ENCODE results near the gene HLCS. TPM values are rescaled to one million over a fixed set of nuclear protein-coding genes. Genes with fewer than 3 reads are reported as not detected.

The HLCS gene
- total RNA-seq, 1 donor: 11.0 TPM

GRCh38 chr21:36791180-36791579, 175.3 kb downstream of the HLCS start:
- no peak for DNase-seq (ENCODE audit: low read depth in 2 of 3, low spot score in 2 of 3)

- peak in 1 of 3 donors; percentile 7 for DNase-seq (ENCODE audit: low read depth in 2 of 3, low spot score in 2 of 3)
These were observed 175.9 kb downstream of the HLCS start for GRCh38 chr21:36790616-36791015.

- no peak for DNase-seq (ENCODE audit: low read depth in 2 of 3, low spot score in 2 of 3)
These were observed 178.3 kb downstream of the HLCS start for GRCh38 chr21:36788120-36788638.

GRCh38 chr21:36786186-36786585, 180.3 kb downstream of the HLCS start:
- DNase-seq (ENCODE audit: low read depth in 2 of 3, low spot score in 2 of 3): no peak

GRCh38 chr21:36785615-36786014, 180.9 kb downstream of the HLCS start:
- no peak for DNase-seq (ENCODE audit: low read depth in 2 of 3, low spot score in 2 of 3)

GRCh38 chr21:36784947-36785346, 181.5 kb downstream of the HLCS start:
- DNase-seq (ENCODE audit: low read depth in 2 of 3, low spot score in 2 of 3): no peak

- no peak for DNase-seq (ENCODE audit: low read depth in 2 of 3, low spot score in 2 of 3)
These were observed 182.7 kb downstream of the HLCS start for GRCh38 chr21:36783612-36784374.

GRCh38 chr21:36780861-36781260, 185.6 kb downstream of the HLCS start:
- no peak for DNase-seq (ENCODE audit: low read depth in 2 of 3, low spot score in 2 of 3)

GRCh38 chr21:36776981-36777617, 189.4 kb downstream of the HLCS start:
- DNase-seq (ENCODE audit: low read depth in 2 of 3, low spot score in 2 of 3): no peak

- DNase-seq (ENCODE audit: low read depth in 2 of 3, low spot score in 2 of 3): no peak
These were observed 192.5 kb downstream of the HLCS start for GRCh38 chr21:36773995-36774394.

- DNase-seq (ENCODE audit: low read depth in 2 of 3, low spot score in 2 of 3): no peak
These were observed 193.4 kb downstream of the HLCS start for GRCh38 chr21:36773117-36773516.

- DNase-seq (ENCODE audit: low read depth in 2 of 3, low spot score in 2 of 3): peak in 1 of 3 donors; percentile 5
These were observed 197.2 kb downstream of the HLCS start for GRCh38 chr21:36769051-36769839.

GRCh38 chr21:36768496-36768895, 198.0 kb downstream of the HLCS start:
- DNase-seq (ENCODE audit: low read depth in 2 of 3, low spot score in 2 of 3): no peak

GRCh38 chr21:36767096-36767495, 199.4 kb downstream of the HLCS start:
- DNase-seq (ENCODE audit: low read depth in 2 of 3, low spot score in 2 of 3): no peak

GRCh38 chr21:36766511-36766910, 200.0 kb downstream of the HLCS start:
- no peak for DNase-seq (ENCODE audit: low read depth in 2 of 3, low spot score in 2 of 3)

GRCh38 chr21:36765229-36765628, 201.2 kb downstream of the HLCS start:
- DNase-seq (ENCODE audit: low read depth in 2 of 3, low spot score in 2 of 3): no peak

GRCh38 chr21:36763305-36763704, 203.2 kb downstream of the HLCS start:
- DNase-seq (ENCODE audit: low read depth in 2 of 3, low spot score in 2 of 3): no peak

- no peak for DNase-seq (ENCODE audit: low read depth in 2 of 3, low spot score in 2 of 3)
These were observed 203.8 kb downstream of the HLCS start for GRCh38 chr21:36762642-36763041.

GRCh38 chr21:36761685-36762084, 204.8 kb downstream of the HLCS start:
- no peak for DNase-seq (ENCODE audit: low read depth in 2 of 3, low spot score in 2 of 3)

- DNase-seq (ENCODE audit: low read depth in 2 of 3, low spot score in 2 of 3): no peak
These were observed 207.0 kb downstream of the HLCS start for GRCh38 chr21:36759348-36760083.

- no peak for DNase-seq (ENCODE audit: low read depth in 2 of 3, low spot score in 2 of 3)
These were observed 209.3 kb downstream of the HLCS start for GRCh38 chr21:36757196-36757595.

All from hematopoietic multipotent progenitor cell (in vitro differentiated cells).